GM23338 (cell line): ENCODE measurements around the gene FRMD3. TPM values are rescaled to one million over a fixed set of nuclear protein-coding genes. Genes with fewer than 3 reads are reported as not detected.

Experiments used
- ATAC-seq: fragments of 200-7000 bp; cut with Tn5 transposase; 3 replicates; pipeline ENCODE4 v1.9.1; 2020
- DNase-seq: peaks from one replicate; pipeline ENCODE4 v3.0.0-alpha.2; 2015; ENCODE audit warnings: low spot score
- H2AFZ ChIP-seq: fragments of 200-600 bp; sonication (generic); 2 replicates; pipeline ENCODE4 v1.8.0; 2016; ENCODE audit warnings: antibody characterized with exemption, mild to moderate bottlenecking, moderate library complexity
- H3F3A ChIP-seq: fragments of 200-600 bp; sonication (generic); replicated peaks from 2 replicates; pipeline ENCODE4 v1.8.0; 2017; ENCODE audit warnings: antibody characterized with exemption, mixed run types, low read depth
- H3K27ac ChIP-seq: fragments of 200-600 bp; sonication (generic); 2 replicates; pipeline ENCODE4 v1.6.1; 2016; ENCODE audit warnings: low read depth
- H3K27me3 ChIP-seq: fragments of 200-600 bp; sonication (generic); 2 replicates; pipeline ENCODE4 v1.8.0; 2016; ENCODE audit warnings: mild to moderate bottlenecking, mixed run types, moderate library complexity; ENCODE audit not compliant: insufficient read depth
- H3K36me3 ChIP-seq: fragments of 200-600 bp; sonication (generic); 2 replicates; pipeline ENCODE4 v1.8.0; 2016; ENCODE audit warnings: mild to moderate bottlenecking; ENCODE audit not compliant: insufficient read depth
- H3K4me1 ChIP-seq: fragments of 200-600 bp; sonication (generic); 2 replicates; pipeline ENCODE4 v1.8.0; 2016; ENCODE audit warnings: mild to moderate bottlenecking, moderate library complexity; ENCODE audit not compliant: insufficient read depth
- H3K4me2 ChIP-seq: fragments of 200-600 bp; sonication (generic); 2 replicates; pipeline ENCODE4 v1.7.1; 2017; ENCODE audit warnings: mixed run types
- H3K4me3 ChIP-seq: fragments of 200-600 bp; sonication (generic); 2 replicates; pipeline ENCODE4 v1.6.1; 2016; ENCODE audit warnings: mixed run types
- H3K79me2 ChIP-seq: fragments of 200-600 bp; sonication (generic); replicated peaks from 2 replicates; pipeline ENCODE4 v1.8.0; 2017; ENCODE audit warnings: mild to moderate bottlenecking; ENCODE audit not compliant: insufficient read depth
- H3K9me2 ChIP-seq: fragments of 200-600 bp; sonication (generic); 2 replicates; pipeline ENCODE4 v1.8.0; 2017; ENCODE audit not compliant: insufficient read depth
- H4K20me1 ChIP-seq: fragments of 200-600 bp; sonication (generic); replicated peaks from 2 replicates; pipeline ENCODE4 v1.8.0; 2017; ENCODE audit warnings: mild to moderate bottlenecking; ENCODE audit not compliant: insufficient read depth
- H3K27ac Mint-ChIP-seq: 2 replicates; pipeline ENCODE4 v1.8.0; 2020; ENCODE audit warnings: inconsistent platforms, mild to moderate bottlenecking, moderate library complexity, mixed read lengths
- H3K27me3 Mint-ChIP-seq: 3 replicates; pipeline ENCODE4 v1.8.0; 2022; ENCODE audit warnings: low read depth, mild to moderate bottlenecking, moderate library complexity, mixed read lengths, inconsistent platforms; ENCODE audit not compliant: insufficient read depth, poor library complexity
- H3K36me3 Mint-ChIP-seq: 3 replicates; pipeline ENCODE4 v1.8.0; 2021; ENCODE audit warnings: low read depth, mild to moderate bottlenecking, inconsistent platforms, moderate library complexity, mixed read lengths
- H3K4me1 Mint-ChIP-seq: 3 replicates; pipeline ENCODE4 v1.8.0; 2020; ENCODE audit warnings: mild to moderate bottlenecking, inconsistent platforms, mixed read lengths
- H3K4me3 Mint-ChIP-seq: 3 replicates; pipeline ENCODE4 v1.8.0; 2021; ENCODE audit warnings: moderate library complexity, mild to moderate bottlenecking, inconsistent platforms, mixed read lengths
- H3K9me3 Mint-ChIP-seq: 3 replicates; pipeline ENCODE4 v1.8.0; 2020; ENCODE audit warnings: moderate library complexity, mild to moderate bottlenecking, inconsistent platforms, mixed read lengths
- CREB1 ChIP-seq: fragments of 250-450 bp; sonication (Bioruptor Pico); IDR thresholded peaks from 2 replicates; pipeline ENCODE4 v1.5.0; 2020; ENCODE audit warnings: low read depth, mild to moderate bottlenecking, moderate library complexity
- CTCF ChIP-seq, 2 experiments: fragments of 200-600 bp in 1 of 2; sonication (generic) in 1 of 2; conservative IDR thresholded peaks; 2 replicates each; pipeline versions ENCODE4 v1.5.1 to v1.6.1; 2016 to 2017; ENCODE audit warnings: antibody characterized with exemption in 2 of 2, low read depth in 2 of 2, mild to moderate bottlenecking in 2 of 2, moderate library complexity in 1 of 2
- ETS1 ChIP-seq: IDR thresholded peaks from 2 replicates; pipeline ENCODE4 v1.6.1; 2016; ENCODE audit warnings: antibody characterized with exemption
- EZH2phosphoT487 ChIP-seq: fragments of 200-600 bp; sonication (generic); IDR thresholded peaks from one replicate; pipeline ENCODE4 v1.8.1; 2018; ENCODE audit warnings: antibody characterized with exemption; ENCODE audit not compliant: unreplicated experiment
- JUNB ChIP-seq: IDR thresholded peaks from one replicate; pipeline ENCODE4 v1.6.1; 2016; ENCODE audit warnings: antibody characterized with exemption; ENCODE audit not compliant: unreplicated experiment
- STAT1 ChIP-seq: IDR thresholded peaks from one replicate; pipeline ENCODE4 v1.6.1; 2016; ENCODE audit warnings: antibody characterized with exemption; ENCODE audit not compliant: unreplicated experiment
- ZNF114 ChIP-seq: fragments of 250-450 bp; sonication (Bioruptor Pico); IDR thresholded peaks from 2 replicates; pipeline ENCODE4 v1.5.0; 2020; ENCODE audit warnings: mild to moderate bottlenecking, moderate library complexity
- ZNF462 ChIP-seq: fragments of 250-450 bp; sonication (Bioruptor Pico); IDR thresholded peaks from 2 replicates; pipeline ENCODE4 v1.5.0; 2020; ENCODE audit warnings: mild to moderate bottlenecking, moderate library complexity
- polyA plus RNA-seq: library from polyadenylated mRNA; unstranded; fragments of >200 nt; fragmentation: Nextera tagmentation; extraction: Ambion mirVana; gene quantifications from 2 replicates; pipeline ENCODE4 v1.2.1, GENCODE V29; 2016
- total RNA-seq: library from RNA; depleted of rRNA; stranded (reverse); fragments of >200 nt; shearing (Covaris generic); gene quantifications from 2 replicates; pipeline ENCODE4 v1.2.3, GENCODE V29; 2014

Gene FRMD3
- total and polyA plus RNA-seq, 2 experiments from 2014 or later, result 0.47 to 1.2 TPM

GRCh38 chr9:83235526-83235925 is 302.7 kb downstream of the FRMD3 start:
- Histone ChIP-seq H2AFZ (no peak overlapping the region), H3K4me1 (peaks cover 20% of the 10 kb centered on the region), H3K79me2 (no peaks in the 10 kb centered on the region), H3K27me3 (no peaks in the 10 kb centered on the region), H3K4me3 (no peak overlapping the region), H3K4me2 (0 out of 2 replicates have a peak overlapping the region, but pooled peaks have one; percentile 12), H3F3A (no peaks in the 10 kb centered on the region), H3K9me2 (peaks cover 4% of the 10 kb centered on the region; the same call in 1 of the 2 replicates), H4K20me1 (no peaks in the 10 kb centered on the region), H3K36me3 (peaks cover 2% of the 10 kb centered on the region; the same call in 1 of the 2 replicates), H3K27ac (no peak overlapping the region)
- ATAC-seq (peak; percentile 93), DNase-seq (peak; percentile 55)
- Mint-ChIP-seq H3K27me3 (peaks cover 3% of the 10 kb centered on the region), H3K4me3 (no peak overlapping the region), H3K27ac (no peak overlapping the region), H3K4me1 (peaks cover 24% of the 10 kb centered on the region), H3K9me3 (peaks cover 3% of the 10 kb centered on the region; the same call in 2 of the 3 replicates), H3K36me3 (peaks cover 4% of the 10 kb centered on the region; the same call in 2 of the 3 replicates)
- peak; percentile 81 for TF ChIP-seq ZNF462 (CRISPR knock-in tag)
- TF ChIP-seq ETS1, result no peak
- no peak for TF ChIP-seq STAT1
- no peak for TF ChIP-seq JUNB

- Histone ChIP-seq H3K27ac (no peak overlapping the region), H3K4me2 (no peak overlapping the region), H2AFZ (no peak overlapping the region), H3K27me3 (no peaks in the 10 kb centered on the region), H3K4me3 (no peak overlapping the region), H3K36me3 (peaks cover 6% of the 10 kb centered on the region; the same call in 1 of the 2 replicates), H3K9me2 (peaks cover 6% of the 10 kb centered on the region; the same call in 1 of the 2 replicates), H3F3A (no peaks in the 10 kb centered on the region), H4K20me1 (no peaks in the 10 kb centered on the region), H3K4me1 (peaks cover 20% of the 10 kb centered on the region), H3K79me2 (no peaks in the 10 kb centered on the region)
- H3K4me3 Mint-ChIP-seq, result no peak overlapping the region
- no peak overlapping the region; the same call in 1 of the 2 replicates for H3K27ac Mint-ChIP-seq
- H3K27me3 Mint-ChIP-seq, result peaks cover 3% of the 10 kb centered on the region
- DNase-seq (no peak), ATAC-seq (no peak)
- H3K36me3 Mint-ChIP-seq, result peaks cover 12% of the 10 kb centered on the region
- TF ChIP-seq CTCF (conservative IDR thresholded peaks at IDR 0.05; ENCODE audit: low read depth in 2 of 2) (no peak), ZNF114 (no peak), ETS1 (no peak), EZH2phosphoT487 (no peak), STAT1 (no peak), CREB1 (no peak), JUNB (no peak)
- H3K9me3 Mint-ChIP-seq, result peaks cover 12% of the 10 kb centered on the region; the same call in 2 of the 3 replicates
- peaks cover 22% of the 10 kb centered on the region for H3K4me1 Mint-ChIP-seq
Observed at GRCh38 chr9:83234541-83234940, 303.7 kb downstream of the FRMD3 start.
